Natural killer cell treated with Interleukin-12 subunit alpha and Interleukin-12 subunit beta and Interleukin-15 and Interleukin-18, amount 100 ng/mL, for 72 hours (primary cell): ENCODE data around the gene PACRG. TPM values are rescaled to one million over a fixed set of nuclear protein-coding genes. Genes with fewer than 3 reads are reported as not detected.

Source experiments
- ATAC-seq, 2 donors: fragments of 150-1000 bp; cut with Tn5 transposase in 1 of 2; sonication (Bioruptor Pico), chemical (Tn5 transposase) in 1 of 2; 2 replicates each; pipeline ENCODE4 v1.10.0; 2021
- DNase-seq: peaks from one replicate; pipeline ENCODE4 v3.0.0; 2022; ENCODE audit warnings: low spot score
- H3K27ac Mint-ChIP-seq, 2 donors: 1 replicate in 1 of 2; 2 replicates in 1 of 2; pipeline ENCODE4 v1.8.0; 2022; ENCODE audit warnings: mixed read lengths in 2 of 2, mild to moderate bottlenecking in 1 of 2, moderate library complexity in 1 of 2
- H3K27me3 Mint-ChIP-seq, 2 donors: 1 replicate in 1 of 2; 2 replicates in 1 of 2; pipeline ENCODE4 v1.8.0; 2022; ENCODE audit warnings: mixed read lengths in 2 of 2
- H3K36me3 Mint-ChIP-seq: one replicate; pipeline ENCODE4 v1.8.0; 2022; ENCODE audit warnings: mixed read lengths
- H3K4me1 Mint-ChIP-seq, 2 donors: 1 replicate in 1 of 2; 2 replicates in 1 of 2; pipeline ENCODE4 v1.8.0; 2022; ENCODE audit warnings: low read depth in 2 of 2, mixed read lengths in 2 of 2, mild to moderate bottlenecking in 1 of 2
- H3K4me3 Mint-ChIP-seq: one replicate; pipeline ENCODE4 v1.8.0; 2022; ENCODE audit warnings: mixed read lengths
- H3K9me3 Mint-ChIP-seq: 2 replicates; pipeline ENCODE4 v1.8.0; 2022; ENCODE audit warnings: mixed read lengths
- total RNA-seq, 2 donors: library from RNA; stranded (reverse); gene quantifications; one replicate each; pipeline ENCODE4 v1.2.3, GENCODE V29; 2022

The PACRG gene
- total RNA-seq, 2 donors from 2014 or later: not detected

- H3K36me3 Mint-ChIP-seq: no peaks in the 10 kb centered on the region
These were observed 118.9 kb downstream of the PACRG start for GRCh38 chr6:162846723-162847122.

DNA sequence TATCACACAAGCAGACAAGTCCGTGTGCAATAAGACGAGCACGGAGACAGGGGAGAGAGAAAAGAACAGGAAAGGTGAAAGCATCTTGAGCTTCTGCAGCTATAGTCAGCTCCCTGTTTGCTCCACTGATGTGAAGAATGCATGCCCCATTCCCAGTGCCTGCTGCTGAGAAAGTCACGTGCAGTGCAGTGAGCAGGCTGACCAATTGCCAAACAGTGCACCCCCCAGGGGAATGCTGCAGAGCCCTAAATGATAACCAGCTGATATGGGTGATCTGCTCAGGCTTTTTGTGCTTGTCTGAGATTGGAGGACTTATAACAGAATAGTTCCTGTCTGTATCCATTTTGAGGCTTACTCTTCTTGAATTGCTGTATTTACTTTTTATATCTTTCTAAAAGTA is 121.5 kb downstream of the PACRG start:
- peaks cover 6% of the 10 kb centered on the region for H3K9me3 Mint-ChIP-seq
- H3K4me3 Mint-ChIP-seq: no peak overlapping the region
- ATAC-seq (no peak), DNase-seq (no peak)
- H3K27ac Mint-ChIP-seq: no peak overlapping the region
- no peaks in the 10 kb centered on the region for H3K36me3 Mint-ChIP-seq
- no peaks in the 10 kb centered on the region for H3K4me1 Mint-ChIP-seq
- no peaks in the 10 kb centered on the region for H3K27me3 Mint-ChIP-seq

More at GRCh38 chr6:162846723-162847122, 118.9 kb downstream of the PACRG start:
- Mint-ChIP-seq H3K27me3 (no peaks in the 10 kb centered on the region), H3K4me3 (no peak overlapping the region), H3K27ac (no peak overlapping the region), H3K4me1 (no peaks in the 10 kb centered on the region), H3K9me3 (peaks cover 6% of the 10 kb centered on the region)
- no peak for DNase-seq
- peak in 1 of 2 donors; percentile 28 for ATAC-seq

GRCh38 chr6:162852192-162852591 is 124.4 kb downstream of the PACRG start:
- Mint-ChIP-seq H3K4me1 (no peaks in the 10 kb centered on the region), H3K9me3 (peaks cover 3% of the 10 kb centered on the region), H3K4me3 (no peak overlapping the region), H3K27me3 (no peaks in the 10 kb centered on the region), H3K27ac (no peak overlapping the region), H3K36me3 (no peaks in the 10 kb centered on the region)
- DNase-seq (no peak), ATAC-seq (no peak)

DNA sequence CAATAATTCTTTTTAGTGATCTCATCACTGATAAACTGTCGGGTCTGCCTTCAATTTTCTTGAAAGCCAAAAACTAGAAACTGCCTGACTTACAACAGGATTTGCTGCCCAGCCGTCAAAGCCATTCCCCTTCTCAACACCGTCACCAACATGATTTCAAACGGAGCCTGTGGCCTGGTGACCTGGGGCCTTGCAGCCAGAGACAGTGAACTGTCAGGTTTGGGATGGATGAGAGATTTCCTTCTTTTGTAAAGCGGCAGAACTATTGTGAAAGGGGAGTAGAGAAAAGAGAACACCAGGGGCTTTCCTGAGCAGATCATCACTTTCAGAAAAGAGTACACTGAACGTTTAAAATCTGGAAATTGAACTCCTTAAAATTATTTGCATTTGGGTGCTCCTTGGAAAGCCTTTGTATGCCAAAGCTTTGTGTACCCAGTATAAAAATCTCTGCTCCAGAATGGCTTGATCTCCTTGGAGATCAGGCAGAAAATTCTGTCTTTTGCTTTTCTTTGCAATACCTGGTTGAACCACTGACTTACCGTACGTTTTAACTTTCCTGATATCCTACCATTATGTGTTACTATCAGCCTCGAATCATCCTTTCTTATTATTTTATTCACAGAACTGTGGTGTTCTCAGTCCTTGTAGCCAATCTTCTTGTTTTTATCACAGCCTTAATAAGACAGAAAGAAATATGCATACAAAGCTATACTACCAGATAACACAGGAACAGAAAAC is 125.2 kb downstream of the PACRG start:
- Mint-ChIP-seq H3K36me3 (no peaks in the 10 kb centered on the region), H3K9me3 (peaks cover 3% of the 10 kb centered on the region), H3K4me1 (no peaks in the 10 kb centered on the region), H3K27me3 (peaks cover 0 to 2% of the 10 kb centered on the region in 2 donors), H3K27ac (no peak overlapping the region), H3K4me3 (no peak overlapping the region)
- no peak for DNase-seq
- no peak for ATAC-seq

DNA sequence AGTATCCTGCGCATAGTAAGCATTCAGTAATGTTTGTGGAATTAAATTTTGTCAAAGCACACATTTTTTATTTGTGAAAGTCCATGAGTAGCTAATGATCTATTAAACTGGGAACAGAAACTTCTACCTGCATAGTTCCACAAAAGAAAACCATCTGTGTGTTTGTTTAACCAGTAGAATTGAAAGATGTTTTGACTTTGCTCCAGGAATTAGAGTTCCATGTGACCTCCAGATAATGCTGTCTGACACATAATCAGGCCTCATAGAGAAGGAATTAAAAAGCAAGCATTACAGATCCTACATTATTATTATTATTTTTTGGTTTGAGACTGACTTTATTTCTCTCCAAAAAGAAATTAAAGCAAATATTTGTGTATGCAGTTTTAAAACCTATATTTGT is 126.5 kb downstream of the PACRG start:
- Mint-ChIP-seq H3K36me3 (no peaks in the 10 kb centered on the region), H3K9me3 (peaks cover 3% of the 10 kb centered on the region), H3K4me3 (no peak overlapping the region), H3K4me1 (no peaks in the 10 kb centered on the region), H3K27ac (no peak overlapping the region), H3K27me3 (peaks cover 0 to 7% of the 10 kb centered on the region in 2 donors)
- DNase-seq (no peak), ATAC-seq (no peak)

DNA sequence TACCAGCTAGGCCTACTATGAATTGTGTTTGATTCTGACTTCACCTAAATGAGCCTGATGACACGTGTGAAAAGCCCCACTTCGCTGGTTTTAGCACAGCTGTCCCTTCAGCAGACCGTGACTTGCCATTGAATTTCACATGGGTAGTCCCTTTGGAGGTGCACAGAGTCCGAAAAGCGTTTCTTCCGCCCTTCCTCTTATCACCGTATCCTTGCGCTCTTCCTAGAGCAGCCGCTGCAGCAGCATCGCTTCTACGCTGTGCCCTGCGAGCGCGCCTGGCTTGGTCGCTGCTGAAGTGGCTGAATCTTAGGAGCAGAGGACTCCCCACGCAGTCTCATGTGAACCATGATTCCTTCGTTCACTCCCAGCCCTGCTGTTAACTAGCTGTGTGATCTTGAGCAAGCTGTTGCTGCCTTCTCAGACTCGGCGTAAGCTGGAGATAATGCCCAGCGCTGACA is 127.0 kb downstream of the PACRG start:
- DNase-seq (no peak), ATAC-seq (no peak)
- Mint-ChIP-seq H3K4me3 (no peak overlapping the region), H3K27me3 (peaks cover 0 to 7% of the 10 kb centered on the region in 2 donors), H3K9me3 (peaks cover 3% of the 10 kb centered on the region), H3K27ac (no peak overlapping the region), H3K4me1 (no peaks in the 10 kb centered on the region), H3K36me3 (no peaks in the 10 kb centered on the region)

DNA sequence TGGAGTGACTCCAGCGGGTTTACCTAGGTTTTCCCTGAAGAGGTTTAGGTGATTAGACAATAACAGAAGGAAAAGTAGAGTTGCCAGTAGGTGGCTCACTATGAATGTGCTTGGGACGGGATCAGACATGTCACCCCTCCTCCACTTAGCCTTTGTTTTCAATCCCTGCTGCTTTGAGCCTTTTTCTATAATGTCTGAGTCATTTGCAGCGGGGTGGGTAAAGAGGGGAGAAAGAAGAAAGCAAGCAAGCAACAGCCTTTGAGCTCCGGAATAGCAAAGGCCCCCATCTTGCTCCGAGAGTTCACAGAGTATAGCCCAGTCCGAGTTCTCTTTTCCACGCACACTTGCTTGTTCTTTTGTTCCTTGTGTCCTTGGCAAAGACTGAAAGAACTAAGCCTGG is 129.1 kb downstream of the PACRG start:
- no peak for ATAC-seq
- no peaks in the 10 kb centered on the region for H3K36me3 Mint-ChIP-seq
- H3K27me3 Mint-ChIP-seq: peaks cover 0 to 7% of the 10 kb centered on the region in 2 donors
- no peak for DNase-seq
- H3K4me1 Mint-ChIP-seq: no peaks in the 10 kb centered on the region
- no peak overlapping the region for H3K4me3 Mint-ChIP-seq
- H3K27ac Mint-ChIP-seq: no peak overlapping the region
- no peaks in the 10 kb centered on the region for H3K9me3 Mint-ChIP-seq

DNA sequence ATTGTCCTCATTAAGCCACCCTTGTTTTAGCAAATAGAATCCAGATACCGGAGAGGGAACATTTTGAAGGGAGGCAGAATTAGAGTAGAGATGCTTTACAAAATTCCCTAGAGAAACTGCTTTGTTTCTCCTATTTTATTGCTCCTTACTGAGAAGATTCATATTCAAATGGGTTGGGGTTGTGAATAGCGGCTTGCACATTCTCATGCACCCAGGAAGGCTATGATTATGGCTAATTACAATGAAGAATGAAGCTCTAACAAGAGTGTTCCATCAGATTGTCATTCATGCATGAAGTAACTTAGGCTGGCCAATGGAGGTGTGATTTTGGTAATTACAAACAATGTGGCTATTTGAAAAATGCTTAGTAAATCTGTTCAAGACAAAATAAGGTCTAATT is 129.6 kb downstream of the PACRG start:
- Mint-ChIP-seq H3K36me3 (no peaks in the 10 kb centered on the region), H3K27ac (no peak overlapping the region), H3K27me3 (peaks cover 0 to 7% of the 10 kb centered on the region in 2 donors), H3K4me1 (no peaks in the 10 kb centered on the region), H3K9me3 (no peaks in the 10 kb centered on the region), H3K4me3 (no peak overlapping the region)
- ATAC-seq (no peak), DNase-seq (no peak)

DNA sequence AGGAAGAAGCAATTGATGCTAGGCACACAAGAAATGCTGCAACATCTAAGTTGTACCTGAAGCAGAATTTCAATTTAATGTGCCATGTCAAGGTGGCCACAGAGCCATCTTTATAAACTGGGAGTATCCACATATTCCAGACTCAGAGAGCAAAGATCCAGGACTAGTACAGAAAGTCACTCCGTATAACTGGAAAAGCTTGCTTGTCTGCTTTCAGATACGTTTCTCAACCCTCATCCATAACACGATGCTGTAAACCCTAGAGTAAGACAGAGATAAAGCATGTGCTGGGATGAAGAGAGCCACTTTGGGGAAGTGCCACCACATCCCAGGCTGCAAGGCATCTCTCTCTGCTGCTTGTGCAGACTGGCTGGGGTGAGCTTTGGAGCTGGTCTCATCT is 134.7 kb downstream of the PACRG start:
- H3K36me3 Mint-ChIP-seq: no peaks in the 10 kb centered on the region
- no peak for DNase-seq
- no peak overlapping the region for H3K27ac Mint-ChIP-seq

DNA sequence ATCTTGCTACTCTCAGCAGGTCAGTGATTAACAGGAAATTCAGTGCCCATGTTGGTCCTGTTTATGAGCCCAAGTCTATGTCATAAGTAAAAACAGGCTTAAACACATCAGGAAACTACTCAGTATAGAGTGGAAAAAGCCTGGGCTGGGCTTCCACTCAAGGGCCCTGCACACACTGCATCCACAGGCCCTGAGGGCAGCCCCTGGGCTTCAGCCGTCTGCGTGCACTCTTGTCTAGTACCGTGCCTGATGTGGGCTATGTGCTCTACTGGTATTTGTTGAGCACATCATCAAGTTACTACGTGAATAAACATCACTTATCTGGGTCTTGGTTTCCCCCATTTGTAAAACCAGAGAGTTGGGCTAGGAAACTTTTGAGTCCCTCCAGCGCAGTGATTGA is 135.2 kb downstream of the PACRG start:
- Mint-ChIP-seq H3K36me3 (no peaks in the 10 kb centered on the region), H3K4me1 (no peaks in the 10 kb centered on the region), H3K4me3 (no peak overlapping the region), H3K9me3 (no peaks in the 10 kb centered on the region), H3K27ac (no peak overlapping the region), H3K27me3 (peaks cover 0 to 5% of the 10 kb centered on the region in 2 donors)
- no peak for ATAC-seq
- DNase-seq: no peak

More for the DNA sequence above, 134.7 kb downstream of the PACRG start:
- Mint-ChIP-seq H3K4me3 (no peak overlapping the region), H3K27me3 (peaks cover 0 to 7% of the 10 kb centered on the region in 2 donors), H3K4me1 (no peaks in the 10 kb centered on the region), H3K9me3 (no peaks in the 10 kb centered on the region)
- ATAC-seq: no peak

GRCh38 chr6:162863821-162864220 is 136.0 kb downstream of the PACRG start:
- DNase-seq (no peak), ATAC-seq (no peak)
- H3K27me3 Mint-ChIP-seq: no peaks in the 10 kb centered on the region
- H3K9me3 Mint-ChIP-seq: peaks cover 1% of the 10 kb centered on the region
- H3K36me3 Mint-ChIP-seq: no peaks in the 10 kb centered on the region
- H3K4me3 Mint-ChIP-seq: no peak overlapping the region
- no peaks in the 10 kb centered on the region for H3K4me1 Mint-ChIP-seq
- no peak overlapping the region for H3K27ac Mint-ChIP-seq

GRCh38 chr6:162864911-162865310 is 137.1 kb downstream of the PACRG start:
- ATAC-seq (no peak), DNase-seq (no peak)
- H3K4me3 Mint-ChIP-seq: no peak overlapping the region
- peaks cover 2% of the 10 kb centered on the region for H3K9me3 Mint-ChIP-seq
- no peak overlapping the region for H3K27ac Mint-ChIP-seq
- no peaks in the 10 kb centered on the region for H3K36me3 Mint-ChIP-seq
- H3K4me1 Mint-ChIP-seq: no peaks in the 10 kb centered on the region
- H3K27me3 Mint-ChIP-seq: no peaks in the 10 kb centered on the region

GRCh38 chr6:162866656-162867055 is 138.9 kb downstream of the PACRG start:
- H3K36me3 Mint-ChIP-seq: no peaks in the 10 kb centered on the region
- ATAC-seq: no peak

GRCh38 chr6:162868397-162868796 is 140.6 kb downstream of the PACRG start:
- H3K27me3 Mint-ChIP-seq: no peaks in the 10 kb centered on the region
- no peak overlapping the region for H3K4me3 Mint-ChIP-seq
- H3K36me3 Mint-ChIP-seq: no peaks in the 10 kb centered on the region
- no peak overlapping the region for H3K27ac Mint-ChIP-seq
- peaks cover 2% of the 10 kb centered on the region for H3K9me3 Mint-ChIP-seq
- no peaks in the 10 kb centered on the region for H3K4me1 Mint-ChIP-seq
- ATAC-seq: peak in 1 of 2 donors; percentile 57
- DNase-seq: no peak

More at GRCh38 chr6:162866656-162867055, 138.9 kb downstream of the PACRG start:
- H3K9me3 Mint-ChIP-seq: peaks cover 2% of the 10 kb centered on the region
- no peak overlapping the region for H3K27ac Mint-ChIP-seq
- no peak for DNase-seq
- H3K4me3 Mint-ChIP-seq: no peak overlapping the region
- H3K27me3 Mint-ChIP-seq: no peaks in the 10 kb centered on the region
- no peaks in the 10 kb centered on the region for H3K4me1 Mint-ChIP-seq

- Mint-ChIP-seq H3K4me1 (no peaks in the 10 kb centered on the region), H3K27ac (no peak overlapping the region), H3K27me3 (no peaks in the 10 kb centered on the region), H3K4me3 (no peak overlapping the region), H3K36me3 (no peaks in the 10 kb centered on the region), H3K9me3 (peaks cover 2% of the 10 kb centered on the region)
- DNase-seq (no peak), ATAC-seq (no peak)
These were observed 144.2 kb downstream of the PACRG start for GRCh38 chr6:162871966-162872365.
